Head of caudate nucleus (tissue), 42 donors: ENCODE data around the gene SNIP1.

Experiments
- DNase-seq, 42 donors: peaks; one replicate each; pipeline versions ENCODE4 v3.0.0 to v3.0.0-alpha.2; 2020 to 2021; ENCODE audit warnings: mixed read lengths in 7 of 42
- intact Hi-C: fragments of 100-400 bp; cut with DNase I; formaldehyde crosslinking; loops from one replicate; pipeline ENCODE4 v1.15.0; 2022

Gene SNIP1

GRCh38 chr1:37485902-37486679, 68.0 kb downstream of the SNIP1 start:
- intact Hi-C loops, result no loop called here
- no peak for DNase-seq
